Transverse colon (tissue), 4 donors: Measurements from ENCODE around the gene METTL1. TPM values are rescaled to one million over a fixed set of nuclear protein-coding genes. Genes with fewer than 3 reads are reported as not detected.
"Not testable (repeated sequence)": the region's sequence is repeated elsewhere in the genome, so short reads cannot be mapped to it uniquely, and the experiment has no call there.

Experiments
- DNase-seq: peaks from one replicate; pipeline ENCODE4 v3.0.0-alpha.2; 2019
- H3K27ac ChIP-seq, 4 donors: fragments of 200-600 bp; sonication (generic); 2 replicates each; pipeline ENCODE4 v1.5.1; 2016 to 2018; ENCODE audit warnings: inconsistent platforms in 4 of 4
- H3K27me3 ChIP-seq: fragments of 200-600 bp; sonication (generic); 2 replicates; pipeline ENCODE4 v1.5.1; 2017; ENCODE audit warnings: inconsistent platforms
- H3K36me3 ChIP-seq, 4 donors: fragments of 200-600 bp; sonication (generic); 2 replicates each; pipeline ENCODE4 v1.5.1; 2017 to 2019; ENCODE audit warnings: inconsistent platforms in 4 of 4
- H3K4me1 ChIP-seq, 4 donors: fragments of 200-600 bp; sonication (generic); 2 replicates each; pipeline ENCODE4 v1.5.1; 2017 to 2020; ENCODE audit warnings: inconsistent platforms in 4 of 4
- H3K4me3 ChIP-seq, 4 donors: fragments of 200-600 bp; sonication (generic); 1 replicate in 1 of 4; 2 replicates in 3 of 4; pipeline versions ENCODE4 v1.5.1 to v1.6.1; 2017 to 2019; ENCODE audit warnings: inconsistent platforms in 4 of 4
- H3K9me3 ChIP-seq, 2 donors: fragments of 200-600 bp; sonication (generic); 2 replicates each; pipeline ENCODE4 v1.5.1; 2017 to 2019; ENCODE audit warnings: inconsistent platforms in 2 of 2
- EP300 ChIP-seq: sonication (generic); formaldehyde crosslinking; IDR thresholded peaks from one replicate; pipeline ENCODE4 v1.6.1; 2017; ENCODE audit warnings: antibody characterized with exemption, low read depth
- POLR2A ChIP-seq: fragments of 450-650 bp; IDR thresholded peaks from one replicate; pipeline ENCODE4 v1.6.1; 2016; ENCODE audit warnings: antibody characterized with exemption, mild to moderate bottlenecking, moderate library complexity
- POLR2AphosphoS5 ChIP-seq, 3 donors: sonication (generic); formaldehyde crosslinking; IDR thresholded peaks; one replicate each; pipeline ENCODE4 v1.6.1; 2016; ENCODE audit warnings: antibody characterized with exemption in 3 of 3
- WGBS, 2 donors: methylation state at CpG; one replicate each; pipeline ENCODE4 v1.1.5; 2018; ENCODE audit warnings: low coverage in 1 of 2; 5-methylcytosine and 5-hydroxymethylcytosine counted together
- in situ Hi-C, 4 donors: fragments of 200-750 bp; cut with MboI; loops; one replicate each; pipeline versions ENCODE4 v1.15.0 to v1.15.1; 2017; ENCODE audit warnings: low sequenced_read_pairs in 3 of 4, low pct_ligation_motif_present in 1 of 4, low pct_unique_long_range_greater_than_20kb in 1 of 4
- intact Hi-C: fragments of 100-400 bp; cut with DNase I; formaldehyde crosslinking; loops from one replicate; pipeline ENCODE4 v1.15.1; 2023; ENCODE audit warnings: low total_unique reads
- total RNA-seq, 4 donors: library from RNA; depleted of rRNA; stranded (reverse); fragments of >200 nt; gene quantifications; one replicate each; pipeline ENCODE4 v1.1.0, GENCODE V29; 2016
- TF ChIP-seq, protein P1 (sequence below), 5 experiments: fragments of 200-600 bp in 3 of 5; fragments of 450-650 bp in 2 of 5; sonication (generic) in 3 of 5; IDR thresholded peaks; 1 replicate in 2 of 5; 2 replicates in 3 of 5; pipeline ENCODE4 v1.5.1; 2016 to 2017; ENCODE audit warnings: antibody characterized with exemption in 5 of 5, inconsistent platforms in 3 of 5, mild to moderate bottlenecking in 2 of 5, moderate library complexity in 1 of 5

The METTL1 gene
- total RNA-seq, 4 donors from 2014 or later = 4.1 to 7.1 (median 4.5) TPM

GRCh38 chr12:57775044-57775443, 3.1 kb upstream of the METTL1 start:
- Histone ChIP-seq H3K27me3 (no peaks in the 10 kb centered on the region), H3K36me3 (no peaks in the 10 kb centered on the region), H3K9me3 (no peaks in the 10 kb centered on the region), H3K27ac (no peak overlapping the region), H3K4me1 (peaks cover 9 to 23% (median 17%) of the 10 kb centered on the region in 4 donors), H3K4me3 (no peak overlapping the region)
- TF ChIP-seq EP300 (no peak), POLR2AphosphoS5 (IDR thresholded peaks at IDR 0.05) (no peak)
- DNase-seq = no peak
- in situ Hi-C loops (no loop called here), intact Hi-C loops (no loop called here)
- 80 to 87% methylated on average over 3 of the region's 3 CpGs for WGBS, 2 donors

- H3K36me3 ChIP-seq, H3K27ac ChIP-seq, DNase-seq, H3K4me3 ChIP-seq, H3K27me3 ChIP-seq, intact Hi-C loops, H3K9me3 ChIP-seq, in situ Hi-C loops: not testable (repeated sequence)
- 94 to 95% methylated on average over 10 to 11 of the region's 11 CpGs for WGBS, 2 donors
- H3K4me1 ChIP-seq = peaks cover 9 to 23% (median 17%) of the 10 kb centered on the region in 4 donors
Measured at GRCh38 chr12:57774634-57775033, 2.7 kb upstream of the METTL1 start.

- Histone ChIP-seq H3K9me3 (no peaks in the 10 kb centered on the region), H3K27me3 (no peaks in the 10 kb centered on the region), H3K36me3 (no peaks in the 10 kb centered on the region), H3K27ac (peak within 1 kb of the TSS; percentile 92 to 98 (median 94)), H3K4me3 (peak within 1 kb of the TSS; percentile 62 to 95 (median 75)), H3K4me1 (peaks cover 9 to 23% (median 17%) of the 10 kb centered on the region in 4 donors)
- DNase-seq = peak; percentile 75
- TF ChIP-seq EP300 (no peak), POLR2AphosphoS5 (IDR thresholded peaks at IDR 0.05) (no peak), POLR2A (no peak)
- TF ChIP-seq, protein P1, sequence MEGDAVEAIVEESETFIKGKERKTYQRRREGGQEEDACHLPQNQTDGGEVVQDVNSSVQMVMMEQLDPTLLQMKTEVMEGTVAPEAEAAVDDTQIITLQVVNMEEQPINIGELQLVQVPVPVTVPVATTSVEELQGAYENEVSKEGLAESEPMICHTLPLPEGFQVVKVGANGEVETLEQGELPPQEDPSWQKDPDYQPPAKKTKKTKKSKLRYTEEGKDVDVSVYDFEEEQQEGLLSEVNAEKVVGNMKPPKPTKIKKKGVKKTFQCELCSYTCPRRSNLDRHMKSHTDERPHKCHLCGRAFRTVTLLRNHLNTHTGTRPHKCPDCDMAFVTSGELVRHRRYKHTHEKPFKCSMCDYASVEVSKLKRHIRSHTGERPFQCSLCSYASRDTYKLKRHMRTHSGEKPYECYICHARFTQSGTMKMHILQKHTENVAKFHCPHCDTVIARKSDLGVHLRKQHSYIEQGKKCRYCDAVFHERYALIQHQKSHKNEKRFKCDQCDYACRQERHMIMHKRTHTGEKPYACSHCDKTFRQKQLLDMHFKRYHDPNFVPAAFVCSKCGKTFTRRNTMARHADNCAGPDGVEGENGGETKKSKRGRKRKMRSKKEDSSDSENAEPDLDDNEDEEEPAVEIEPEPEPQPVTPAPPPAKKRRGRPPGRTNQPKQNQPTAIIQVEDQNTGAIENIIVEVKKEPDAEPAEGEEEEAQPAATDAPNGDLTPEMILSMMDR (IDR thresholded peaks at IDR 0.05) = peak in 1 of 5 experiments; percentile 9
- in situ Hi-C loops (no loop called here), intact Hi-C loops (no loop called here)
- WGBS, 2 donors = 2 to 30% methylated on average over 4 to 63 of the region's 67 CpGs
Measured at GRCh38 chr12:57772429-57773322, 771 bp upstream of the METTL1 start, which contains the start of gene EEF1AKMT3. Gene EEF1AKMT3, plus strand, starts transcription at chr12:57772614. Its CDS starts 111 bp downstream, at chr12:57772725.

DNA sequence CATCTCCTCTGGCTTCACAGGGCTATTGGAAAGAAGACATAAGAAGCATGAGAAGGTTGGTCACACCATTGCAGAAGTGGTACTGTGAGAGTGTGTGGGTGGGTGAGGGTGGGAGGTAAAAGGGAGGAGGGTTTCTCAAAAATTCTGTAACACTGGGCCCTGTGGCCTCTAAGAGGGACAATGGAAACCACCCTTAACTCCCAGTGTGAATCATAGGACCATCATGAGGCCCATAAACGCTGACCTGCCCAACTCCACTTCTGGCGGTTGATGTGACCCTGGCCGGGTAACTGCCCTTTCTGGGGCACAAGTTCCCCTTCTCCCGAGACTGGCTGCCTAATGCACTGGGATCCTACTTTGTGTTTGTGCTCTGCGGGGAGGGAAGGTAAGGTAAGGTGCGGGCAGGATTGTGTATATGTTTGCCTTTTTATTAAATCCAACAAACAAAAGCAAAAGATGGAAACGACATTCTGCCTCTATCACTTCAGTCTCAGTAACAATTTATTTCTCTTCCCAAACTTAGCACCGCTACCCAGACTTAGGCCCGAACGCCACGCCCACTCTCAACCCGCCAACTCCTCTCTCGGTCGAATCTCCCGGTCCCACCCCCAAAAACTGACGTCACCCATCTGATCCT, 551 bp downstream of the METTL1 start:
- H3K9me3 ChIP-seq = no peaks in the 10 kb centered on the region
- no peaks in the 10 kb centered on the region for H3K36me3 ChIP-seq
- TF ChIP-seq, protein P1 (IDR thresholded peaks at IDR 0.05) = no peak
- TF ChIP-seq EP300 = no peak
- TF ChIP-seq POLR2A = no peak
- no peak for TF ChIP-seq POLR2AphosphoS5 (IDR thresholded peaks at IDR 0.05)
- peak overlapping the region; percentile 62 to 95 (median 75) for H3K4me3 ChIP-seq
- in situ Hi-C loops = no loop called here
- DNase-seq = peak; percentile 91
- peak overlapping the region; percentile 92 to 98 (median 94) for H3K27ac ChIP-seq
- peaks cover 12% of the 10 kb centered on the region for H3K27me3 ChIP-seq
- intact Hi-C loops = no loop called here
- 0 to 2% methylated on average over 2 to 16 of the region's 16 CpGs for WGBS, 2 donors
- peaks cover 9 to 31% (median 26%) of the 10 kb centered on the region in 4 donors for H3K4me1 ChIP-seq

- Histone ChIP-seq H3K4me1 (peaks cover 11 to 37% (median 33%) of the 10 kb centered on the region in 4 donors), H3K4me3 (no peak overlapping the region), H3K27me3 (peaks cover 18% of the 10 kb centered on the region), H3K27ac (peak overlapping the region in 2 of 4 donors; percentile 92 to 97), H3K36me3 (no peaks in the 10 kb centered on the region), H3K9me3 (no peaks in the 10 kb centered on the region)
- intact Hi-C loops (no loop called here), in situ Hi-C loops (no loop called here)
- WGBS, 2 donors = 83% methylated on average over 4 of the region's 4 CpGs; no CpG with 5 or more reads in 1 of the 2 donors
- TF ChIP-seq, protein P1 (IDR thresholded peaks at IDR 0.05) = no peak
- no peak for TF ChIP-seq POLR2A
- no peak for TF ChIP-seq POLR2AphosphoS5 (IDR thresholded peaks at IDR 0.05)
- no peak for TF ChIP-seq EP300
- no peak for DNase-seq
Measured at GRCh38 chr12:57770734-57771133, 1.2 kb downstream of the METTL1 start.
